Activated CD4-positive, alpha-beta T cell treated with anti-CD3 and anti-CD28 coated beads for 4 hours (primary cell): ENCODE measurements around the gene PDE5A.
A peak's percentile ranks its signal among the peaks of the same experiment; 100 is the strongest.
"Not testable (repeated sequence)": the region's sequence is repeated elsewhere in the genome, so short reads cannot be mapped to it uniquely, and the experiment has no call there.

Source experiments
- DNase-seq, 2 donors: peaks; one replicate each; pipeline ENCODE4 v3.0.0-alpha.2; 2020

Gene PDE5A

GRCh38 chr4:119643306-119644042, 14.9 kb upstream of the PDE5A start:
- no peak for DNase-seq

- DNase-seq, result no peak
Observed at GRCh38 chr4:119641765-119642164, 13.2 kb upstream of the PDE5A start.

- DNase-seq, result no peak
Observed at GRCh38 chr4:119638359-119638758, 9.8 kb upstream of the PDE5A start.

- DNase-seq, result not testable (repeated sequence)
Observed at GRCh38 chr4:119636851-119637250, 8.2 kb upstream of the PDE5A start.

GRCh38 chr4:119632216-119632615, 3.6 kb upstream of the PDE5A start:
- DNase-seq, result no peak

GRCh38 chr4:119629142-119629471, 503 bp upstream of the PDE5A start:
- no peak for DNase-seq

GRCh38 chr4:119627267-119628255, 1.0 kb downstream of the PDE5A start:
- peak; percentile 46 to 54 for DNase-seq

- DNase-seq, result no peak
Observed at GRCh38 chr4:119626943-119627266, 1.7 kb downstream of the PDE5A start.

- DNase-seq, result no peak
Observed at GRCh38 chr4:119626420-119626819, 2.2 kb downstream of the PDE5A start.

GRCh38 chr4:119625761-119626160, 2.8 kb downstream of the PDE5A start:
- DNase-seq, result no peak

GRCh38 chr4:119624356-119624755, 4.2 kb downstream of the PDE5A start:
- DNase-seq, result no peak

- DNase-seq, result no peak
Observed at GRCh38 chr4:119623025-119623424, 5.6 kb downstream of the PDE5A start.

GRCh38 chr4:119615068-119615719, 13.4 kb downstream of the PDE5A start:
- no peak for DNase-seq

GRCh38 chr4:119604266-119604665, 24.3 kb downstream of the PDE5A start:
- DNase-seq, result no peak

- DNase-seq, result no peak
Observed at GRCh38 chr4:119602366-119602765, 26.2 kb downstream of the PDE5A start.

GRCh38 chr4:119598521-119598920, 30.1 kb downstream of the PDE5A start:
- no peak for DNase-seq

- no peak for DNase-seq
Observed at GRCh38 chr4:119597377-119597776, 31.2 kb downstream of the PDE5A start.

GRCh38 chr4:119593698-119594097, 34.9 kb downstream of the PDE5A start:
- DNase-seq, result no peak

- DNase-seq, result no peak
Observed at GRCh38 chr4:119592830-119593229, 35.8 kb downstream of the PDE5A start.

GRCh38 chr4:119589165-119589564, 39.4 kb downstream of the PDE5A start:
- DNase-seq, result no peak

- no peak for DNase-seq
Observed at GRCh38 chr4:119587796-119588195, 40.8 kb downstream of the PDE5A start.

- no peak for DNase-seq
Observed at GRCh38 chr4:119585771-119586170, 42.8 kb downstream of the PDE5A start.

GRCh38 chr4:119581190-119581873, 47.3 kb downstream of the PDE5A start:
- DNase-seq, result no peak
